LNCAP (cell line): ENCODE data around the gene DUSP14.

Experiments used
- CTCF ChIP-seq: fragments of 450-650 bp; IDR thresholded peaks from 2 replicates; pipeline ENCODE4 v1.5.1; 2017; ENCODE audit warnings: mild to moderate bottlenecking

Gene DUSP14

GRCh38 chr17:37488607-37489196 is 989 bp upstream of the DUSP14 start:
- no peak for TF ChIP-seq CTCF

GRCh38 chr17:37490022-37490587 is 414 bp downstream of the DUSP14 start:
- TF ChIP-seq CTCF, result peak; percentile 30; the same call in 1 of the 2 replicates

- no peak for TF ChIP-seq CTCF
Observed at GRCh38 chr17:37490638-37491614, 1.2 kb downstream of the DUSP14 start.

GRCh38 chr17:37492167-37492566 is 2.5 kb downstream of the DUSP14 start:
- TF ChIP-seq CTCF, result no peak

- no peak for TF ChIP-seq CTCF
Observed at GRCh38 chr17:37493249-37494027, 3.7 kb downstream of the DUSP14 start.

GRCh38 chr17:37494401-37494831 is 4.7 kb downstream of the DUSP14 start:
- TF ChIP-seq CTCF, result no peak

- TF ChIP-seq CTCF, result no peak
Observed at GRCh38 chr17:37494971-37495370, 5.3 kb downstream of the DUSP14 start.
